ENCODE data around the gene UBE3D. TPM values are rescaled to one million over a fixed set of nuclear protein-coding genes. Genes with fewer than 3 reads are reported as not detected.
"Not testable (repeated sequence)": the region's sequence is repeated elsewhere in the genome, so short reads cannot be mapped to it uniquely, and the experiment has no call there.

Gene UBE3D
- total RNA-seq, 1 donor from 2014 or later: 11.3 TPM

- H3K27me3 ChIP-seq (ENCODE audit: control insufficient read depth, insufficient read depth, low read length): no peaks in the 10 kb centered on the region
- H3K36me3 ChIP-seq (ENCODE audit: control insufficient read depth, insufficient read depth, low read length): no peaks in the 10 kb centered on the region
- no peak overlapping the region for H3K4me3 ChIP-seq (ENCODE audit: low read depth, low read length)
- no peak for TF ChIP-seq CTCF (IDR thresholded peaks at IDR 0.05; ENCODE audit: insufficient read depth, low read length, severe bottlenecking)
- DNase-seq (ENCODE audit: low read depth) (peak; percentile 56), FAIRE-seq (no peak)
Measured at GRCh38 chr6:83038246-83038645, 27.4 kb downstream of the UBE3D start.

GRCh38 chr6:83031689-83032088 lies 34.0 kb downstream of the UBE3D start:
- Histone ChIP-seq H3K36me3 (ENCODE audit: control insufficient read depth, insufficient read depth, low read length) (no peaks in the 10 kb centered on the region), H3K27me3 (ENCODE audit: control insufficient read depth, insufficient read depth, low read length) (no peaks in the 10 kb centered on the region), H3K4me3 (ENCODE audit: low read depth, low read length) (no peak overlapping the region)
- no peak for TF ChIP-seq CTCF (IDR thresholded peaks at IDR 0.05; ENCODE audit: insufficient read depth, low read length, severe bottlenecking)
- no peak for FAIRE-seq
- DNase-seq (ENCODE audit: low read depth): no peak

GRCh38 chr6:83019741-83020140 lies 45.9 kb downstream of the UBE3D start:
- TF ChIP-seq CTCF (IDR thresholded peaks at IDR 0.05; ENCODE audit: insufficient read depth, low read length, severe bottlenecking): no peak
- FAIRE-seq (no peak), DNase-seq (ENCODE audit: low read depth) (no peak)
- H3K4me3 ChIP-seq (ENCODE audit: low read depth, low read length): no peak overlapping the region
- no peaks in the 10 kb centered on the region for H3K27me3 ChIP-seq (ENCODE audit: control insufficient read depth, insufficient read depth, low read length)
- peaks cover 2% of the 10 kb centered on the region for H3K36me3 ChIP-seq (ENCODE audit: control insufficient read depth, insufficient read depth, low read length)

- H3K4me3 ChIP-seq (ENCODE audit: low read depth, low read length); H3K27me3 ChIP-seq (ENCODE audit: control insufficient read depth, insufficient read depth, low read length); H3K36me3 ChIP-seq (ENCODE audit: control insufficient read depth, insufficient read depth, low read length); FAIRE-seq: not testable (repeated sequence)
- peak; percentile 74 for DNase-seq (ENCODE audit: low read depth)
Measured at GRCh38 chr6:83011131-83011530, 54.5 kb downstream of the UBE3D start.

- no peaks in the 10 kb centered on the region for H3K27me3 ChIP-seq (ENCODE audit: control insufficient read depth, insufficient read depth, low read length)
- no peak for TF ChIP-seq CTCF (IDR thresholded peaks at IDR 0.05; ENCODE audit: insufficient read depth, low read length, severe bottlenecking)
- FAIRE-seq: no peak
- no peak for DNase-seq (ENCODE audit: low read depth)
- H3K4me3 ChIP-seq (ENCODE audit: low read depth, low read length): no peak overlapping the region
- H3K36me3 ChIP-seq (ENCODE audit: control insufficient read depth, insufficient read depth, low read length): no peaks in the 10 kb centered on the region
Measured at GRCh38 chr6:83008626-83009025, 57.0 kb downstream of the UBE3D start.

GRCh38 chr6:83006270-83006905 lies 59.3 kb downstream of the UBE3D start:
- no peak overlapping the region for H3K4me3 ChIP-seq (ENCODE audit: low read depth, low read length)
- no peaks in the 10 kb centered on the region for H3K27me3 ChIP-seq (ENCODE audit: control insufficient read depth, insufficient read depth, low read length)
- no peak for FAIRE-seq
- H3K36me3 ChIP-seq (ENCODE audit: control insufficient read depth, insufficient read depth, low read length): no peaks in the 10 kb centered on the region
- no peak for DNase-seq (ENCODE audit: low read depth)
- no peak for TF ChIP-seq CTCF (IDR thresholded peaks at IDR 0.05; ENCODE audit: insufficient read depth, low read length, severe bottlenecking)

All from bronchial epithelial cell (primary cell).